HG03469 (cell line): ENCODE data around the gene TDG.
"Not testable (repeated sequence)": the region's sequence is repeated elsewhere in the genome, so short reads cannot be mapped to it uniquely, and the experiment has no call there.

ENCODE experiments used
- ATAC-seq: cut with Tn5 transposase; IDR thresholded peaks from one replicate; pipeline ENCODE4 v1.9.1; 2021; ENCODE audit warnings: mild to moderate bottlenecking, moderate library complexity, moderate number of reproducible peaks; ENCODE audit not compliant: unreplicated experiment

TDG gene

GRCh38 chr12:104012331-104012730, 46.7 kb downstream of the TDG start:
- no peak for ATAC-seq

- ATAC-seq, result not testable (repeated sequence)
These were observed 56.2 kb downstream of the TDG start for GRCh38 chr12:104021862-104022261.

- ATAC-seq, result no peak
These were observed 57.1 kb downstream of the TDG start for GRCh38 chr12:104022786-104023185.

- no peak for ATAC-seq
These were observed 58.0 kb downstream of the TDG start for GRCh38 chr12:104023710-104024109.

- no peak for ATAC-seq
These were observed 58.7 kb downstream of the TDG start for GRCh38 chr12:104024348-104024747.

GRCh38 chr12:104025771-104026170, 60.1 kb downstream of the TDG start:
- ATAC-seq, result no peak

GRCh38 chr12:104026841-104027599, 61.3 kb downstream of the TDG start:
- no peak for ATAC-seq

GRCh38 chr12:104030596-104030995, 64.9 kb downstream of the TDG start:
- not testable (repeated sequence) for ATAC-seq

- not testable (repeated sequence) for ATAC-seq
These were observed 70.5 kb downstream of the TDG start for GRCh38 chr12:104036143-104036542.
